HL-60 (cell line): ENCODE measurements around the gene MCOLN1.
A peak's percentile ranks its signal among the peaks of the same experiment; 100 is the strongest.

Experiments used
- DNase-seq, 2 experiments: peaks; one replicate each; pipeline ENCODE4 v3.0.0-alpha.2; 2010 to 2020; ENCODE audit warnings: low read depth in 1 of 2, low spot score in 1 of 2
- H3K27ac ChIP-seq: fragments of 250-450 bp; sonication (Bioruptor Pico); replicated peaks from 2 replicates; pipeline ENCODE4 v1.5.1; 2020; ENCODE audit warnings: mild to moderate bottlenecking, moderate library complexity
- H3K27me3 ChIP-seq: fragments of 250-450 bp; sonication (Bioruptor Pico); 2 replicates; pipeline ENCODE4 v1.5.1; 2021; ENCODE audit warnings: mild to moderate bottlenecking, moderate library complexity; ENCODE audit not compliant: insufficient read depth, poor library complexity, severe bottlenecking
- H3K4me3 ChIP-seq: replicated peaks from 2 replicates; pipeline ENCODE4 v1.5.1; 2011; ENCODE audit warnings: mild to moderate bottlenecking, control low read depth, low read length; ENCODE audit not compliant: insufficient read depth
- CTCF ChIP-seq: IDR thresholded peaks from one replicate; pipeline ENCODE4 v1.5.1; 2011; ENCODE audit warnings: low read length, control low read depth, inconsistent platforms; ENCODE audit not compliant: insufficient read depth
- GABPA ChIP-seq: IDR thresholded peaks from 2 replicates; pipeline ENCODE4 v1.6.1; 2012; ENCODE audit warnings: low read depth
- POLR2AphosphoS5 ChIP-seq: IDR thresholded peaks from 2 replicates; pipeline ENCODE4 v1.6.1; 2012; ENCODE audit warnings: low read depth
- REST ChIP-seq: IDR thresholded peaks from 2 replicates; pipeline ENCODE4 v1.6.1; 2012; ENCODE audit warnings: low read depth; ENCODE audit not compliant: insufficient replicate concordance
- SPI1 ChIP-seq: IDR thresholded peaks from 2 replicates; pipeline ENCODE4 v1.6.1; 2012; ENCODE audit warnings: low read depth, mild to moderate bottlenecking, borderline replicate concordance

The MCOLN1 gene

GRCh38 chr19:7542556-7543348 is 20.3 kb downstream of the MCOLN1 start:
- TF ChIP-seq SPI1 (no peak), REST (no peak), GABPA (no peak), POLR2AphosphoS5 (no peak)
- no peak for DNase-seq
- Histone ChIP-seq H3K4me3 (no peak overlapping the region), H3K27ac (peak overlapping the region; percentile 4; the same call in 1 of the 2 replicates), H3K27me3 (no peaks in the 10 kb centered on the region)

- TF ChIP-seq REST (no peak), SPI1 (peak; percentile 87), CTCF (no peak), GABPA (0 out of 2 replicates have a peak, but pooled peaks have one; percentile 9), POLR2AphosphoS5 (peak; percentile 42; the same call in 1 of the 2 replicates)
- Histone ChIP-seq H3K27ac (peak overlapping the region; percentile 64), H3K27me3 (no peaks in the 10 kb centered on the region), H3K4me3 (no peak overlapping the region)
- DNase-seq = peak; percentile 47 to 80
Observed at GRCh38 chr19:7544626-7545025, 22.2 kb downstream of the MCOLN1 start.

- no peak overlapping the region for H3K4me3 ChIP-seq
- peak overlapping the region; percentile 64 for H3K27ac ChIP-seq
- no peak for DNase-seq
- TF ChIP-seq REST = no peak
- peak; percentile 43; the same call in 1 of the 2 replicates for TF ChIP-seq SPI1
- TF ChIP-seq CTCF = no peak
- no peaks in the 10 kb centered on the region for H3K27me3 ChIP-seq
Observed at GRCh38 chr19:7545300-7545699, 22.9 kb downstream of the MCOLN1 start.
